Stomach (tissue), 4 donors: ENCODE results near the gene UNC13B.

Experiments used
- EP300 ChIP-seq: sonication (generic); formaldehyde crosslinking; IDR thresholded peaks from one replicate; pipeline ENCODE4 v1.6.1; 2017; ENCODE audit warnings: antibody characterized with exemption
- POLR2A ChIP-seq, 4 donors: fragments of 450-650 bp; IDR thresholded peaks; one replicate each; pipeline ENCODE4 v1.6.1; 2016; ENCODE audit warnings: antibody characterized with exemption in 4 of 4, control low read depth in 2 of 4, mild to moderate bottlenecking in 1 of 4, moderate library complexity in 1 of 4
- TF ChIP-seq, protein P1 (sequence below), 7 experiments: fragments of 450-650 bp in 4 of 7; fragments of 200-600 bp in 3 of 7; sonication (generic) in 3 of 7; IDR thresholded peaks; one replicate each; pipeline ENCODE4 v1.5.1; 2016 to 2019; ENCODE audit warnings: antibody characterized with exemption in 7 of 7, control low read depth in 2 of 7, mild to moderate bottlenecking in 1 of 7

DNA sequence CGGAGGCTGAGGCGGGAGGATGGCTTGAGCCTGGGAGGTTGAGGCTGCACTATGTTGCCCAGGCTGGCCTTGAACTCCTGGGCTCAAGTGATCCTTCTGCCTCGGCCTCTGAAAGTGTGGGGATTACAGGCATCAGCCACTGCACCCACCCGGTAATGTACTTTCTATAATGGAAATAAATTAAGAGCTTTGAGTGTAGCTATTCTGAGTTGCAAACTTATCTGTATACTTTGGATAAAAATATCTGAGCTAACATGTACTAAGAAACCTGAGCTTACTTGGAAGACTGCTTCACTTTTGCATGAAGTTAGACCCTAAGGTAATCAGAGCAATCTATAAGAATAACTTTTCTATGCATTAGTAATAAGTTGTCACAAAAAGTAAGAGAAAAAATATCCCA lies 50.0 kb downstream of the UNC13B start:
- TF ChIP-seq, protein P1, sequence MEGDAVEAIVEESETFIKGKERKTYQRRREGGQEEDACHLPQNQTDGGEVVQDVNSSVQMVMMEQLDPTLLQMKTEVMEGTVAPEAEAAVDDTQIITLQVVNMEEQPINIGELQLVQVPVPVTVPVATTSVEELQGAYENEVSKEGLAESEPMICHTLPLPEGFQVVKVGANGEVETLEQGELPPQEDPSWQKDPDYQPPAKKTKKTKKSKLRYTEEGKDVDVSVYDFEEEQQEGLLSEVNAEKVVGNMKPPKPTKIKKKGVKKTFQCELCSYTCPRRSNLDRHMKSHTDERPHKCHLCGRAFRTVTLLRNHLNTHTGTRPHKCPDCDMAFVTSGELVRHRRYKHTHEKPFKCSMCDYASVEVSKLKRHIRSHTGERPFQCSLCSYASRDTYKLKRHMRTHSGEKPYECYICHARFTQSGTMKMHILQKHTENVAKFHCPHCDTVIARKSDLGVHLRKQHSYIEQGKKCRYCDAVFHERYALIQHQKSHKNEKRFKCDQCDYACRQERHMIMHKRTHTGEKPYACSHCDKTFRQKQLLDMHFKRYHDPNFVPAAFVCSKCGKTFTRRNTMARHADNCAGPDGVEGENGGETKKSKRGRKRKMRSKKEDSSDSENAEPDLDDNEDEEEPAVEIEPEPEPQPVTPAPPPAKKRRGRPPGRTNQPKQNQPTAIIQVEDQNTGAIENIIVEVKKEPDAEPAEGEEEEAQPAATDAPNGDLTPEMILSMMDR (IDR thresholded peaks at IDR 0.05) = no peak
- TF ChIP-seq POLR2A (IDR thresholded peaks at IDR 0.05) = no peak
- no peak for TF ChIP-seq EP300
